Activated B cell treated with CpG ODN at 0.5 μM for 24 hours (primary cell): ENCODE results near the gene CERT1. TPM values are rescaled to one million over a fixed set of nuclear protein-coding genes. Genes with fewer than 3 reads are reported as not detected.

Experiments used
- ATAC-seq: fragments of 200-7000 bp; cut with Tn5 transposase; one replicate; pipeline ENCODE4 v1.10.0; 2021; ENCODE audit warnings: low read depth, mild to moderate bottlenecking, moderate library complexity
- CTCF ChIA-PET: fragments of 350-600 bp; sonication (Branson Sonifier 250); formaldehyde crosslinking; loops from one replicate; lab custom pipeline; 2021; ENCODE audit warnings: antibody characterized with exemption; lab: Charles Lee
- POLR2A ChIA-PET: fragments of 350-600 bp; sonication (Branson Sonifier 250); formaldehyde crosslinking; loops from one replicate; lab custom pipeline; 2021; ENCODE audit warnings: antibody characterized with exemption; lab: Charles Lee
- DNase-seq: peaks from one replicate; pipeline ENCODE4 v3.0.0; 2022
- H3K27ac Mint-ChIP-seq: one replicate; pipeline ENCODE4 v1.8.0; 2020; ENCODE audit warnings: mixed read lengths
- H3K27me3 Mint-ChIP-seq: one replicate; pipeline ENCODE4 v1.8.0; 2021; ENCODE audit warnings: mixed read lengths
- H3K36me3 Mint-ChIP-seq: one replicate; pipeline ENCODE4 v1.8.0; 2021; ENCODE audit warnings: low read depth, mixed read lengths
- H3K4me1 Mint-ChIP-seq: one replicate; pipeline ENCODE4 v1.8.0; 2021; ENCODE audit warnings: mixed read lengths
- H3K4me3 Mint-ChIP-seq: one replicate; pipeline ENCODE4 v1.8.0; 2020; ENCODE audit warnings: mild to moderate bottlenecking, mixed read lengths
- H3K9me3 Mint-ChIP-seq: one replicate; pipeline ENCODE4 v1.8.0; 2020; ENCODE audit warnings: mixed read lengths
- intact Hi-C: fragments of 100-400 bp; cut with micrococcal nuclease; formaldehyde crosslinking; loops from one replicate; pipeline ENCODE4 v1.15.1; 2024
- total RNA-seq: library from RNA; stranded (reverse); gene quantifications from 2 replicates; pipeline ENCODE4 v1.2.3, GENCODE V29; 2022
- TF ChIP-seq, protein P1 (sequence below): fragments of 200-600 bp; IDR thresholded peaks from one replicate; pipeline ENCODE4 v1.8.0; 2022; ENCODE audit warnings: antibody characterized with exemption, mild to moderate bottlenecking

The CERT1 gene
- total RNA-seq, 1 donor from 2014 or later, result 49.5 TPM

DNA sequence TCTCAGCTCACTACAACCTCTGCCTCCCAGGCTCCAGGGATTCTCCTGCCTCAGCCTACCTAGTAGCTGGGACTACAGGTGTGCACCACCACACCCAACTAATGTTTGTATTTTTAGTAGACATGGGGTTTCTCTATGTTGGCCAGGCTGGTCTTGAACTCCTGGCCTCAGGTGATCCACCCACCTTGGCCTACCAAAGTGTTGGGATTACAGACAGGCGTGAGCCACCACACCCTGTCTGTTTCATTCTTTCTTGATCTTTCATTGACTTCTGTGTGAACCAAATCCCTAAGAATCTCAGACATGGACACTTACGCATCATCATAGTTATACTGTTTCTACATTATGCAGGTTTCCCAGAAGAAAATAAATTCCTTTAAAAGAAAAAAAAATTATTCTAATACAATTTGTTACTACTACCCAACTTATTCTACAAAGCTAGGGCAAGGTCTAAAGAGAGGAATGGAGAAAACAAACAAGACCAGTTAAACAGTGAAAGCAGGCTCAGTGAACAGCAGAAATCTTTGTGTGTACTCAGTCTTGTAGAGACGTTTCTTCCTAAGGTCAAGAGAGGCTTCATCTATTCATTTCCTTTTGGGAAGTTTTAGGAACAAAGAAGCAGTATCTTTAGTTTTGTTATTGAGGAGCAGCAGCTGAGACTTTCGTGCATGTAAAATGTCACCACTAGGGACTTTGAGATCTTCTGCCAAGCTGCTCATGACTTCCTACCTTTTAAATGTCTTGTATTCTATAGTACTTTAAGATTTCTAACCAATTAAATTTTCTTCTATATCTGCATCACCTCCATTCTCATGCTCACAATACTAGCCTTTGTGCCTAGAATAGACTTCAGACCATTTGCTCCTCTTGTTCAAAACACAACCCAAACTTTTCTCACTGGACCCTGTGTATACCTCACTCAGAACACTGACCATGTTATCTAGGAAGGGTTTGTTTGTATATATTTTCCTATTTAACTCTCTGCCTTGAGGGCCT is 180.0 kb downstream of the CERT1 start:
- no peaks in the 10 kb centered on the region for H3K9me3 Mint-ChIP-seq
- TF ChIP-seq, protein P1, sequence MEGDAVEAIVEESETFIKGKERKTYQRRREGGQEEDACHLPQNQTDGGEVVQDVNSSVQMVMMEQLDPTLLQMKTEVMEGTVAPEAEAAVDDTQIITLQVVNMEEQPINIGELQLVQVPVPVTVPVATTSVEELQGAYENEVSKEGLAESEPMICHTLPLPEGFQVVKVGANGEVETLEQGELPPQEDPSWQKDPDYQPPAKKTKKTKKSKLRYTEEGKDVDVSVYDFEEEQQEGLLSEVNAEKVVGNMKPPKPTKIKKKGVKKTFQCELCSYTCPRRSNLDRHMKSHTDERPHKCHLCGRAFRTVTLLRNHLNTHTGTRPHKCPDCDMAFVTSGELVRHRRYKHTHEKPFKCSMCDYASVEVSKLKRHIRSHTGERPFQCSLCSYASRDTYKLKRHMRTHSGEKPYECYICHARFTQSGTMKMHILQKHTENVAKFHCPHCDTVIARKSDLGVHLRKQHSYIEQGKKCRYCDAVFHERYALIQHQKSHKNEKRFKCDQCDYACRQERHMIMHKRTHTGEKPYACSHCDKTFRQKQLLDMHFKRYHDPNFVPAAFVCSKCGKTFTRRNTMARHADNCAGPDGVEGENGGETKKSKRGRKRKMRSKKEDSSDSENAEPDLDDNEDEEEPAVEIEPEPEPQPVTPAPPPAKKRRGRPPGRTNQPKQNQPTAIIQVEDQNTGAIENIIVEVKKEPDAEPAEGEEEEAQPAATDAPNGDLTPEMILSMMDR, result no peak
- peaks cover 2% of the 10 kb centered on the region for H3K27me3 Mint-ChIP-seq
- POLR2A ChIA-PET, result interaction anchor here (0.7 kb wide), 1 partner anchor 11 kb away, joined by 7 read pairs; no protein-coding TSS in a partner anchor
- intact Hi-C loops, result no loop called here
- no peaks in the 10 kb centered on the region for H3K36me3 Mint-ChIP-seq
- H3K4me1 Mint-ChIP-seq, result no peaks in the 10 kb centered on the region
- DNase-seq (no peak), ATAC-seq (no peak)
- CTCF ChIA-PET, result no interaction called here
- H3K4me3 Mint-ChIP-seq, result no peak overlapping the region
- H3K27ac Mint-ChIP-seq, result no peak overlapping the region

DNA sequence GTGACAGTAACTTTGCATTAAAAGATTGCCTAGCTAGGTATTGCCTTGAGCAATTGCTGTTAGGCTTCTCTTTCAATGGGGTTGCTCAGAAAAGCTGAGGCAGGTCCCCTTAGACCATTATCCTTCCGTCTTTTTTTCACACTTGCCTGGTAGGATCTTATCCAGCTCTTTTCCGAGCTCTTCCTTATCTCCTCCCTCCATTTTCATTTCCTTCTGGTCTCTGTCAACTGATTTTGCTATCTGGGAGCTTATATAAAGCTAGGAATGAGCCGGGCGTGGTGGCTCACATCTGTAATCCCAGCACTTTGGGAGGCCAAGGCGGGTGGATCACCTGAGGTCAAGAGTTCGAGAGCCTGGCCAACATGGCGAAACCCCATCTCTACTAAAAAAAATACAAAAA is 181.0 kb downstream of the CERT1 start:
- H3K36me3 Mint-ChIP-seq, result no peaks in the 10 kb centered on the region
- intact Hi-C loops, result no loop called here
- H3K27ac Mint-ChIP-seq, result no peak overlapping the region
- H3K27me3 Mint-ChIP-seq, result peaks cover 3% of the 10 kb centered on the region
- no peak for ATAC-seq
- H3K4me1 Mint-ChIP-seq, result no peaks in the 10 kb centered on the region
- CTCF ChIA-PET, result interaction anchor here (1.3 kb wide), 1 partner anchor 15 kb away, joined by 4 read pairs; no protein-coding TSS in a partner anchor
- H3K9me3 Mint-ChIP-seq, result no peaks in the 10 kb centered on the region
- TF ChIP-seq, protein P1, result no peak
- POLR2A ChIA-PET, result no interaction called here
- DNase-seq, result no peak
- no peak overlapping the region for H3K4me3 Mint-ChIP-seq

Other genes with a start within 250 kb of the CERT1 start
- 105 and 131 TPM in 2 replicates for gene HMGCR, start 174.4 kb downstream of the CERT1 start, total RNA-seq
- 29.0 and 34.0 TPM in 2 replicates for gene POLK, start 262 bp upstream of the CERT1 start, total RNA-seq
- gene ANKDD1B, start 99.8 kb upstream of the CERT1 start, total RNA-seq, result 0.37 and 1.0 TPM in 2 replicates
- 27.6 and 29.8 TPM in 2 replicates for gene POC5, start 205.8 kb upstream of the CERT1 start, total RNA-seq